Smooth muscle cell (in vitro differentiated cells): ENCODE data around the gene ZCCHC4. TPM values are rescaled to one million over a fixed set of nuclear protein-coding genes. Genes with fewer than 3 reads are reported as not detected.

Experiments
- DNase-seq: peaks from one replicate; lab custom pipeline; 2025; ENCODE audit not compliant: unreplicated experiment; lab: John Stamatoyannopoulos, UW
- H2AFZ ChIP-seq: fragments of 200-600 bp; sonication (generic); 2 replicates; pipeline ENCODE4 v1.6.0; 2016; ENCODE audit warnings: antibody characterized with exemption, low read depth, mild to moderate bottlenecking
- H3F3A ChIP-seq: fragments of 200-600 bp; sonication (generic); 2 replicates; pipeline ENCODE4 v1.6.0; 2017; ENCODE audit warnings: antibody characterized with exemption, low read depth
- H3K27ac ChIP-seq: fragments of 200-600 bp; sonication (generic); 2 replicates; pipeline ENCODE4 v1.5.1; 2016; ENCODE audit warnings: low read depth, mild to moderate bottlenecking
- H3K27me3 ChIP-seq: fragments of 200-600 bp; sonication (generic); 2 replicates; pipeline ENCODE4 v1.6.1; 2016; ENCODE audit warnings: low read depth, mild to moderate bottlenecking
- H3K36me3 ChIP-seq: fragments of 200-600 bp; sonication (generic); 2 replicates; pipeline ENCODE4 v1.5.1; 2016; ENCODE audit warnings: low read depth
- H3K4me1 ChIP-seq: fragments of 200-600 bp; sonication (generic); 2 replicates; pipeline ENCODE4 v1.5.1; 2016; ENCODE audit warnings: low read depth
- H3K4me2 ChIP-seq: fragments of 200-600 bp; sonication (generic); 2 replicates; pipeline ENCODE4 v1.6.0; 2016; ENCODE audit warnings: mild to moderate bottlenecking
- H3K4me3 ChIP-seq: fragments of 200-600 bp; sonication (generic); 2 replicates; pipeline ENCODE4 v1.5.1; 2016; ENCODE audit warnings: mild to moderate bottlenecking
- H3K79me2 ChIP-seq: fragments of 200-600 bp; sonication (generic); 2 replicates; pipeline ENCODE4 v1.6.0; 2016; ENCODE audit warnings: low read depth, mild to moderate bottlenecking
- H3K9ac ChIP-seq: fragments of 200-600 bp; sonication (generic); 2 replicates; pipeline ENCODE4 v1.6.0; 2016; ENCODE audit warnings: low read depth
- H3K9me3 ChIP-seq: fragments of 200-600 bp; sonication (generic); replicated peaks from 2 replicates; pipeline ENCODE4 v1.5.1; 2016; ENCODE audit warnings: low read depth
- H4K20me1 ChIP-seq: fragments of 200-600 bp; sonication (generic); 2 replicates; pipeline ENCODE4 v1.6.0; 2016; ENCODE audit warnings: low read depth
- CTCF ChIP-seq: fragments of 200-600 bp; sonication (generic); IDR thresholded peaks from 2 replicates; pipeline ENCODE4 v1.5.1; 2017; ENCODE audit warnings: borderline replicate concordance, mild to moderate bottlenecking, antibody characterized with exemption; ENCODE audit not compliant: insufficient read depth, poor library complexity, severe bottlenecking
- WGBS: methylation state at CpG from one replicate; pipeline ENCODE4 v1.1.7; 2016; ENCODE audit warnings: low lambda C conversion rate; 5-methylcytosine and 5-hydroxymethylcytosine counted together
- polyA plus RNA-seq: library from polyadenylated mRNA; unstranded; fragments of >200 nt; fragmentation: Nextera tagmentation; extraction: Ambion mirVana; gene quantifications from 2 replicates; pipeline ENCODE4 v1.2.1, GENCODE V29; 2016
- total RNA-seq: library from RNA; depleted of rRNA; stranded (reverse); fragments of >200 nt; gene quantifications from 2 replicates; pipeline ENCODE4 v1.2.3, GENCODE V29; 2014

ZCCHC4 gene
- total and polyA plus RNA-seq, 2 experiments from 2014 or later: 11.9 to 14.1 TPM

- Histone ChIP-seq H2AFZ (no peak overlapping the region), H3K9ac (no peak overlapping the region), H3K4me3 (no peak overlapping the region), H3K79me2 (no peaks in the 10 kb centered on the region), H3K36me3 (no peaks in the 10 kb centered on the region), H3F3A (no peaks in the 10 kb centered on the region), H4K20me1 (no peaks in the 10 kb centered on the region), H3K27ac (no peak overlapping the region), H3K9me3 (no peaks in the 10 kb centered on the region), H3K27me3 (no peaks in the 10 kb centered on the region), H3K4me1 (no peaks in the 10 kb centered on the region), H3K4me2 (no peak overlapping the region)
- WGBS: 83% methylated on average over 5 of the region's 5 CpGs
- no peak for DNase-seq
- TF ChIP-seq CTCF: no peak
Observed at GRCh38 chr4:25345744-25346143, 33.2 kb downstream of the ZCCHC4 start.

- 95% methylated on average over 3 of the region's 3 CpGs for WGBS
- H3F3A ChIP-seq: no peaks in the 10 kb centered on the region
- no peak overlapping the region for H3K9ac ChIP-seq
- TF ChIP-seq CTCF: no peak
- no peaks in the 10 kb centered on the region for H3K9me3 ChIP-seq
- H3K4me2 ChIP-seq: no peak overlapping the region
- H4K20me1 ChIP-seq: no peaks in the 10 kb centered on the region
- H3K27me3 ChIP-seq: no peaks in the 10 kb centered on the region
- no peaks in the 10 kb centered on the region for H3K4me1 ChIP-seq
- DNase-seq: no peak
- H3K4me3 ChIP-seq: no peak overlapping the region
- no peaks in the 10 kb centered on the region for H3K79me2 ChIP-seq
- H3K27ac ChIP-seq: no peak overlapping the region
- H2AFZ ChIP-seq: no peak overlapping the region
- no peaks in the 10 kb centered on the region for H3K36me3 ChIP-seq
Observed at GRCh38 chr4:25346913-25347312, 34.3 kb downstream of the ZCCHC4 start.

- H3K27ac ChIP-seq: no peak overlapping the region
- H2AFZ ChIP-seq: no peak overlapping the region
- H3K36me3 ChIP-seq: no peaks in the 10 kb centered on the region
- no peaks in the 10 kb centered on the region for H4K20me1 ChIP-seq
- 77% methylated on average over 2 of the region's 2 CpGs for WGBS
- no peak overlapping the region for H3K9ac ChIP-seq
- DNase-seq: no peak
- H3K79me2 ChIP-seq: no peaks in the 10 kb centered on the region
- TF ChIP-seq CTCF: no peak
- H3F3A ChIP-seq: no peaks in the 10 kb centered on the region
- no peaks in the 10 kb centered on the region for H3K4me1 ChIP-seq
- no peaks in the 10 kb centered on the region for H3K27me3 ChIP-seq
- H3K4me2 ChIP-seq: no peak overlapping the region
- H3K4me3 ChIP-seq: no peak overlapping the region
- H3K9me3 ChIP-seq: no peaks in the 10 kb centered on the region
Observed at GRCh38 chr4:25347473-25347872, 34.9 kb downstream of the ZCCHC4 start.

GRCh38 chr4:25347971-25348370 lies 35.4 kb downstream of the ZCCHC4 start:
- Histone ChIP-seq H3K9me3 (no peaks in the 10 kb centered on the region), H3K27ac (no peak overlapping the region), H3K9ac (no peak overlapping the region), H3F3A (no peaks in the 10 kb centered on the region), H4K20me1 (no peaks in the 10 kb centered on the region), H3K4me1 (no peaks in the 10 kb centered on the region), H3K79me2 (no peaks in the 10 kb centered on the region), H3K27me3 (no peaks in the 10 kb centered on the region), H2AFZ (no peak overlapping the region), H3K4me3 (no peak overlapping the region), H3K36me3 (no peaks in the 10 kb centered on the region), H3K4me2 (no peak overlapping the region)
- no peak for DNase-seq
- WGBS: 96% methylated on average over 2 of the region's 2 CpGs
- TF ChIP-seq CTCF: no peak
